SKM-1 (cell line): ENCODE measurements around the gene MUCL3.
"Not testable (repeated sequence)": the region's sequence is repeated elsewhere in the genome, so short reads cannot be mapped to it uniquely, and the experiment has no call there.

Experiments
- DNase-seq: peaks from one replicate; lab custom pipeline; 2025; ENCODE audit not compliant: unreplicated experiment; lab: John Stamatoyannopoulos, UW

MUCL3 gene

GRCh38 chr6:30940361-30940986, at the start of gene MUCL3:
MUCL3 (plus strand) TSS chr6:30940973; CDS start chr6:30941000, 27 bp downstream.
- DNase-seq: no peak

- no peak for DNase-seq
Measured at GRCh38 chr6:30891450-30891723, 49.4 kb upstream of the MUCL3 start.

- DNase-seq: no peak
Measured at GRCh38 chr6:30891816-30892538, 48.8 kb upstream of the MUCL3 start.

- no peak for DNase-seq
Measured at GRCh38 chr6:30893001-30893591, 47.7 kb upstream of the MUCL3 start.

- DNase-seq: no peak
Measured at GRCh38 chr6:30893666-30894065, 47.1 kb upstream of the MUCL3 start.

- no peak for DNase-seq
Measured at GRCh38 chr6:30894381-30894780, 46.4 kb upstream of the MUCL3 start.

- DNase-seq: no peak
Measured at GRCh38 chr6:30894935-30895334, 45.8 kb upstream of the MUCL3 start.

- no peak for DNase-seq
Measured at GRCh38 chr6:30895343-30895742, 45.4 kb upstream of the MUCL3 start.

GRCh38 chr6:30896541-30896940, 44.2 kb upstream of the MUCL3 start:
- DNase-seq: no peak

- no peak for DNase-seq
Measured at GRCh38 chr6:30897882-30898281, 42.9 kb upstream of the MUCL3 start.

GRCh38 chr6:30898750-30899360, 41.9 kb upstream of the MUCL3 start:
- DNase-seq: no peak

GRCh38 chr6:30900863-30901417, 39.8 kb upstream of the MUCL3 start:
- DNase-seq: no peak

GRCh38 chr6:30901436-30901835, 39.3 kb upstream of the MUCL3 start:
- DNase-seq: no peak

GRCh38 chr6:30902196-30902595, 38.6 kb upstream of the MUCL3 start:
- not testable (repeated sequence) for DNase-seq

GRCh38 chr6:30902709-30903108, 38.1 kb upstream of the MUCL3 start:
- no peak for DNase-seq

GRCh38 chr6:30903236-30903635, 37.5 kb upstream of the MUCL3 start:
- DNase-seq: no peak

GRCh38 chr6:30907290-30907757, 33.4 kb upstream of the MUCL3 start:
- not testable (repeated sequence) for DNase-seq

GRCh38 chr6:30907758-30908591, 32.8 kb upstream of the MUCL3 start, which contains the start of gene GTF2H4:
GTF2H4 (plus strand) TSS chr6:30908207.
- DNase-seq: peak; percentile 99

GRCh38 chr6:30908700-30909099, 32.1 kb upstream of the MUCL3 start:
- DNase-seq: no peak

GRCh38 chr6:30910473-30910872, 30.3 kb upstream of the MUCL3 start:
- not testable (repeated sequence) for DNase-seq
